Measurements from ENCODE around the gene ELMO1. TPM values are rescaled to one million over a fixed set of nuclear protein-coding genes. Genes with fewer than 3 reads are reported as not detected.

ELMO1 gene
- total and polyA plus RNA-seq, 2 of the 13 experiments (the other 11 are each of a cell fraction or from before 2014, with no cell fraction given), result 0.11 to 0.17 TPM

- in situ Hi-C loops (cut with HindIII; ENCODE audit: extremely low pct_ligation_motif_present, low pct_unique_long_range_greater_than_20kb), result no loop called here
- TF ChIP-seq ZNF17 (CRISPR knock-in tag; IDR thresholded peaks at IDR 0.05) (no peak), AGO1 (IDR thresholded peaks at IDR 0.05; ENCODE audit: low read depth, low read length, poor library complexity, severe bottlenecking) (no peak), MXD4 (CRISPR knock-in tag; IDR thresholded peaks at IDR 0.05) (no peak), CSRNP1 (CRISPR knock-in tag; IDR thresholded peaks at IDR 0.05) (no peak), PITX1 (CRISPR knock-in tag; IDR thresholded peaks at IDR 0.05) (no peak), ZNF282 (IDR thresholded peaks at IDR 0.05; ENCODE audit: partially characterized antibody) (no peak), TCF7 (IDR thresholded peaks at IDR 0.05; ENCODE audit: low read depth) (no peak), KLF13 (CRISPR knock-in tag; IDR thresholded peaks at IDR 0.05) (no peak), NFIB (CRISPR knock-in tag; IDR thresholded peaks at IDR 0.05; ENCODE audit: borderline replicate concordance) (no peak), JUN (CRISPR knock-in tag; IDR thresholded peaks at IDR 0.05) (no peak), GMEB2 (CRISPR knock-in tag; IDR thresholded peaks at IDR 0.05; ENCODE audit: low read depth) (no peak), TOE1 (CRISPR knock-in tag; IDR thresholded peaks at IDR 0.05) (no peak), GZF1 (CRISPR knock-in tag; IDR thresholded peaks at IDR 0.05) (no peak), HBP1 (CRISPR knock-in tag; IDR thresholded peaks at IDR 0.05; ENCODE audit: low read depth) (no peak), HOXD1 (CRISPR knock-in tag; IDR thresholded peaks at IDR 0.05) (no peak), MAZ (IDR thresholded peaks at IDR 0.05; ENCODE audit: borderline replicate concordance, low read depth, low read length) (no peak), MAZ (CRISPR knock-in tag; IDR thresholded peaks at IDR 0.05; ENCODE audit: low read depth) (no peak), TGIF2 (CRISPR knock-in tag; IDR thresholded peaks at IDR 0.05) (no peak), XBP1 (CRISPR knock-in tag; IDR thresholded peaks at IDR 0.05) (no peak), ZBTB7A (CRISPR knock-in tag; IDR thresholded peaks at IDR 0.05) (no peak)
- Histone ChIP-seq H3K9me3 (ENCODE audit: low read length) (no peaks in the 10 kb centered on the region), H4K20me1 (ENCODE audit: insufficient read depth, low read length) (no peaks in the 10 kb centered on the region), H3K36me3 (replicated peaks in 1 of 2; ENCODE audit: control insufficient read depth in 1 of 2, insufficient read depth in 2 of 2, low read length in 2 of 2) (no peaks in the 10 kb centered on the region), H3K4me2 (ENCODE audit: low read depth, low read length) (no peak overlapping the region), H3K27ac (ENCODE audit: extremely low read length, insufficient read depth, low read length) (no peak overlapping the region), H2AFZ (ENCODE audit: low read length) (no peak overlapping the region), H3K9ac (ENCODE audit: insufficient read depth, low read depth, low read length) (no peak overlapping the region), H3K4me3 (replicated peaks in 1 of 3; ENCODE audit: insufficient read depth in 1 of 3, low read depth in 2 of 3, low read length in 3 of 3) (no peak overlapping the region), H3K79me2 (ENCODE audit: insufficient read depth, low read length) (no peaks in the 10 kb centered on the region), H3K27me3 (ENCODE audit: control insufficient read depth in 1 of 2, insufficient read depth in 2 of 2, low read length in 2 of 2) (no peaks in the 10 kb centered on the region; a peak in 1 of 5 replicates), H3K4me1 (ENCODE audit: insufficient read depth, low read length) (no peaks in the 10 kb centered on the region)
- BruUV-seq (replicated peaks), result no TSS peak
- no peak for FAIRE-seq
- ATAC-seq, result no peak
- ChIA-PET CTCF (ENCODE audit: low intra/inter-chr PET ratio, low total read pairs) (no interaction called here), POLR2A (no interaction called here)
- intact Hi-C loops (cut with micrococcal nuclease; ENCODE audit: unreplicated experiment), result no loop called here
- DNase-seq (ENCODE audit: low spot score), result no peak
- WGBS (ENCODE audit: low lambda C conversion rate), result 58% methylated on average over 8 of the region's 8 CpGs
Observed at GRCh38 chr7:37440738-37441385, 7.8 kb downstream of the ELMO1 start.

All from HepG2 (cell line).